Measurements from ENCODE around the gene MED13L. TPM values are rescaled to one million over a fixed set of nuclear protein-coding genes. Genes with fewer than 3 reads are reported as not detected.

The MED13L gene
- total and polyA plus RNA-seq, 9 donors: 47.8 to 198 (median 156) TPM

DNA sequence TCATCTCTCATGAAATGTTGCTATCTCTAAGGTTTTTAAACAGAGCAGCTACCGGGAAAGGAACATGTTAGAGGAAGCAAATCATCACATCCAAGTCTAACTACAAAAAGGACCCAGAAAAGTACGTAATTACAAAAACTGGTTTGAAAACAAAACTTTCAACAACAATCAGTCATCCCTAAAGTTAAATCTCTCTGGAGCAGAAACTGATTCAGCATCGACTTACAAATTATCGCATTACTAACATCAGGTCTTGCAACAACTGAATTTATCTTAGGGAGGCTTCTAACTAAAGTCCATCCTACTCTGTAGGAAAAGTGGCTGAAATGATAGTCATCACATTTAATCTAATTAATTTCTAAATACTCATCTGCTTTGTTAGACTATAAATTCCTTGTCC, 137.0 kb downstream of the MED13L start:
- Histone ChIP-seq H3K4me3 (no peak overlapping the region), H3K4me1 (ENCODE audit: insufficient read depth) (peaks cover 12% of the 10 kb centered on the region), H3K27me3 (no peaks in the 10 kb centered on the region), H3K9me3 (no peaks in the 10 kb centered on the region), H3K36me3 (no peaks in the 10 kb centered on the region), H3K27ac (no peak overlapping the region)
- TF ChIP-seq, protein P1, sequence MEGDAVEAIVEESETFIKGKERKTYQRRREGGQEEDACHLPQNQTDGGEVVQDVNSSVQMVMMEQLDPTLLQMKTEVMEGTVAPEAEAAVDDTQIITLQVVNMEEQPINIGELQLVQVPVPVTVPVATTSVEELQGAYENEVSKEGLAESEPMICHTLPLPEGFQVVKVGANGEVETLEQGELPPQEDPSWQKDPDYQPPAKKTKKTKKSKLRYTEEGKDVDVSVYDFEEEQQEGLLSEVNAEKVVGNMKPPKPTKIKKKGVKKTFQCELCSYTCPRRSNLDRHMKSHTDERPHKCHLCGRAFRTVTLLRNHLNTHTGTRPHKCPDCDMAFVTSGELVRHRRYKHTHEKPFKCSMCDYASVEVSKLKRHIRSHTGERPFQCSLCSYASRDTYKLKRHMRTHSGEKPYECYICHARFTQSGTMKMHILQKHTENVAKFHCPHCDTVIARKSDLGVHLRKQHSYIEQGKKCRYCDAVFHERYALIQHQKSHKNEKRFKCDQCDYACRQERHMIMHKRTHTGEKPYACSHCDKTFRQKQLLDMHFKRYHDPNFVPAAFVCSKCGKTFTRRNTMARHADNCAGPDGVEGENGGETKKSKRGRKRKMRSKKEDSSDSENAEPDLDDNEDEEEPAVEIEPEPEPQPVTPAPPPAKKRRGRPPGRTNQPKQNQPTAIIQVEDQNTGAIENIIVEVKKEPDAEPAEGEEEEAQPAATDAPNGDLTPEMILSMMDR (IDR thresholded peaks at IDR 0.05): no peak
- TF ChIP-seq EP300 (IDR thresholded peaks at IDR 0.05): no peak
- no peak for TF ChIP-seq POLR2A (IDR thresholded peaks at IDR 0.05)
- no peak for DNase-seq
- intact Hi-C loops (cut with DNase I): no loop called here
- WGBS, 3 donors: 54 to 62% (median 61%) methylated on average over 4 of the region's 4 CpGs

DNA sequence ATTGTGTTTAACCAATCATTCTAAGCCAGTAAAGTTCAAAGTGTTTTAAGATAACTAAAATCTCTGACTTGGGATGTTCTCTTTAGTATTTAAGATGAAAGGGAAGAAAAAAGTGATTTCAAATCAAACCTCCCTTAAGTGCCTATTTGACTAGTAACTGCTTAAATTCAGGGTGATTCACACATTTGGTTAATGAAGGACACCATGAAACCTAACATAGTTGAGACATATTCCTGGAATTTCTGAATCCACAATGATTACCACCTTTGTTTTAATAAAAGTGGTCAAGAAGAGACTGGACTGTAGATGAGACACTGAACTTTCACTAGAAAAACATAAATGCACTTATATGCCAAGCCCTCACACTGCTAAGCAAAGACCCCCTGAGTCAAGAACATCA, 138.7 kb downstream of the MED13L start:
- intact Hi-C loops (cut with DNase I): no loop called here
- H3K4me3 ChIP-seq: no peak overlapping the region
- peaks cover 9% of the 10 kb centered on the region for H3K4me1 ChIP-seq (ENCODE audit: insufficient read depth)
- no peaks in the 10 kb centered on the region for H3K9me3 ChIP-seq
- no peak for DNase-seq
- no peaks in the 10 kb centered on the region for H3K27me3 ChIP-seq
- H3K27ac ChIP-seq: no peak overlapping the region
- TF ChIP-seq, protein P1 (IDR thresholded peaks at IDR 0.05): no peak
- TF ChIP-seq EP300 (IDR thresholded peaks at IDR 0.05) (no peak), POLR2A (IDR thresholded peaks at IDR 0.05) (no peak)
- H3K36me3 ChIP-seq: no peaks in the 10 kb centered on the region

DNA sequence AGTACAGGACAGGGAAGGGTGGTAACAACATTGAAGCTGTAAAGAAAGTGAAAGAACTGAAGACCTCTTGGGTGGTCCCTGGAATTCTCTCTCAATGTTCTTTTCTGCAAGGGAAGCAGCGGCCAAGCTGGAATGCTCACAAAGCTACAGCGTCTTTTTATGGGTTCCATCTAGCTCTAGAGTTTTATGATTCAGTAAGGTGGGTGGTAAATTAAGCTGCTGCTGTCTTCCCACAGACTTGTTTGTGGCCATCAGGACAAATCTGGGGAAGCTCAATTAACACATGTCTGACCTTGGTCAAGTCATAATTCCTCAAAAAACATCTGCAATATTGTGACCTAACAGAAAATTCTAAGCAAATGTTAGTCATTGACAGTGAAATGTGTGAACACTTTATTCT, 139.1 kb downstream of the MED13L start:
- WGBS, 3 donors: 11 to 21% (median 14%) methylated on average over 2 of the region's 2 CpGs

DNA sequence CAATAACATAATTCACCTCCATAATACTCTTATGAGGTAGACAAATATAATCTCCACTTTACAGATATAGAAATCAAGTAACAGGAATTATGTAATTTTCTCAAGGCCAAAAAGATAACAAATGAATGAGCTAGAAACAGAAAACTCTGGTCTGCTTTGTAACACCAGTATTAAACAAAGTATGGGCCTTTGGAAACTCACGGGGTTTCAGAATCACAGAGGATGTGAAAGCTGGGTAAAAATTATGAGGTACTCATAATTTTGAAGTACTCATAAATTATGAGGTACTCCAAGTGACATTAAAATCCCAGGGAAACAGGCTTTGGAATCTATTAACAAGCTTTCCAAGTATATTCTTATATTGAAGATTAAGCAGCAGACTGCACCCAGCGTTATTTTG, 140.2 kb downstream of the MED13L start:
- Histone ChIP-seq H3K36me3 (no peaks in the 10 kb centered on the region), H3K4me3 (no peak overlapping the region), H3K4me1 (ENCODE audit: insufficient read depth) (peaks cover 10% of the 10 kb centered on the region), H3K27ac (no peak overlapping the region), H3K27me3 (no peaks in the 10 kb centered on the region), H3K9me3 (no peaks in the 10 kb centered on the region)
- intact Hi-C loops (cut with DNase I): no loop called here
- WGBS, 3 donors: 37 to 40% (median 38%) methylated on average over 2 of the region's 2 CpGs
- DNase-seq: no peak
- TF ChIP-seq, protein P1 (IDR thresholded peaks at IDR 0.05): no peak
- TF ChIP-seq POLR2A (IDR thresholded peaks at IDR 0.05) (no peak), EP300 (IDR thresholded peaks at IDR 0.05) (no peak)

More for the DNA sequence above, 139.1 kb downstream of the MED13L start:
- TF ChIP-seq, protein P1 (IDR thresholded peaks at IDR 0.05): no peak
- TF ChIP-seq EP300 (IDR thresholded peaks at IDR 0.05) (no peak), POLR2A (IDR thresholded peaks at IDR 0.05) (no peak)
- Histone ChIP-seq H3K27me3 (no peaks in the 10 kb centered on the region), H3K36me3 (no peaks in the 10 kb centered on the region), H3K4me1 (ENCODE audit: insufficient read depth) (peaks cover 13% of the 10 kb centered on the region), H3K9me3 (no peaks in the 10 kb centered on the region), H3K4me3 (no peak overlapping the region), H3K27ac (no peak overlapping the region)
- intact Hi-C loops (cut with DNase I): no loop called here
- no peak for DNase-seq

DNA sequence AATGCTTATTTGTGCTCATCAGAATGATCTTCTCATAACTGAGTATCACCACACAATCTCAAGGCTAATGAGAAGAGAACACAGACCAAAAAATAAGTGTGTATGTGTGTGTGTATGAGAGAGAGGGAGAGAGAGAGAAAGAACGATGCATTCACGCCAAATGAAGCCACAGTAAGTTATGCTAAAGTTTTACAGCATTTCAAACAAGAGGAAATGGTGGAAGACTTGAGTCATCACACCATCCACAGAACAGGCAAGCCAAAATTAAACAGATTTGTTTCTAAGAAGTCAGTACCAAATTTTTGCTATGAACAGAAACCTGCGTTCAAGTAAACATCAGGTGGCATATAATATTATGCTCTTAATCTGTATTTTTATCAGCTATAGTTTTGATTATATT, 141.2 kb downstream of the MED13L start:
- 75 to 93% (median 90%) methylated on average over 3 of the region's 3 CpGs for WGBS, 3 donors
- H3K27me3 ChIP-seq: no peaks in the 10 kb centered on the region
- intact Hi-C loops (cut with DNase I): no loop called here
- no peak for TF ChIP-seq POLR2A (IDR thresholded peaks at IDR 0.05)
- TF ChIP-seq EP300 (IDR thresholded peaks at IDR 0.05): no peak
- TF ChIP-seq, protein P1 (IDR thresholded peaks at IDR 0.05): no peak
- H3K9me3 ChIP-seq: no peaks in the 10 kb centered on the region
- DNase-seq: no peak
- no peaks in the 10 kb centered on the region for H3K36me3 ChIP-seq
- H3K4me1 ChIP-seq (ENCODE audit: insufficient read depth): peaks cover 10% of the 10 kb centered on the region
- no peak overlapping the region for H3K4me3 ChIP-seq
- no peak overlapping the region for H3K27ac ChIP-seq
